NCI-H1092 (cell line): ENCODE measurements around the gene ASAP3.
A peak's percentile ranks its signal among the peaks of the same experiment; 100 is the strongest.

ENCODE experiments used
- DNase-seq: peaks from one replicate; lab custom pipeline; 2025; lab: John Stamatoyannopoulos, UW

The ASAP3 gene

GRCh38 chr1:23449306-23449705 is 34.7 kb downstream of the ASAP3 start:
- DNase-seq, result no peak

GRCh38 chr1:23448846-23449245 is 35.1 kb downstream of the ASAP3 start:
- DNase-seq, result no peak

DNA sequence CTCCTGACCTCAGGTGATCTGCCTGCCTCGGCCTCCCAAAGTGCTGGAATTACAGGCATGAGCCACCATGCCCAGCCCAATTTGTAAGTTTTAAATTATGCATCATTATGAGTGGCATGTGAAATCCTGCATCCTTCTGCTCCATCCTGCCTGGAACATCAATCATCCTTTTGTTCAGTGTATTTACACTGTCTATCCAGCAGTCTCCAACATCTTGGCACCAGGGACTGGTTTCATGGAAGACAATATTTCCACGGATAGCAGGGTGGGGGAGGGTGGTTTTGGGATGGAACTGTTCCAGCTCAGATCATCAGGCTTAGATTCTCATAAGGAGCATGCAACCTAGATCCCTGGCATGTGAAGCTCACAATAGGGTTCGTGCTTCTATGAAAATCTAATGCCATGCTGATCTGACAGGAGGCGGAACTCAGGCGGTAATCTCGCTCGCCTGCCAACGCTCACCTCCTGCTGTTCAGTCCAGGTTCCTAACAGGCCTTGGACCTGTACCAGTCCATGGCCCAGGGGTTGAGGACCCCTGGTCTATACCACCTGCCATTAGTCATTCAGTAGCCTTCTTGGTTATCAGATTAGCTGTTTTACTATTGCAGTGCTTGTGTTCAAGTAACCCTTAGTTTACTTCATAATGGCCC is 37.2 kb downstream of the ASAP3 start:
- peak; percentile 30 for DNase-seq

GRCh38 chr1:23444596-23445390 is 39.2 kb downstream of the ASAP3 start:
- no peak for DNase-seq

- no peak for DNase-seq
Measured at GRCh38 chr1:23444104-23444533, 39.9 kb downstream of the ASAP3 start.

DNA sequence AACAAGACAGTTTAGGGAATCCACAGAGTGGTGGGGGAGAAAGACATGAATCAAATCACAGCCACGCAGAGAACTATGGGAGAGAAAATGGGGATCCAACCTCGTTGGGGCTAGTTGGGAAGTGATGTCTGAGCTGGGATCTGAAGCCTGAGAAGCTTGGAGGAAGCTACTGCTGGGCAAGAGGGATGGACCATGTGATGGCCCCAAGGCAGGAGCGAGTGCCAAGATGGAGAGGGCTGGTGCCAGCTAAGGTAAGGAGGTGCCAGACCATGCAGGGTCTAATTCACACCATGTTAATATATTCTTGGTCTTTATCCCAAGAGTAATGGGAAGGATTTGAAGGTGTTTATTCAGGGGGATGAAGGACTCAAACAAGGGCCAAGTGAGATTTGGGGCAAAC is 41.2 kb downstream of the ASAP3 start:
- no peak for DNase-seq

GRCh38 chr1:23441446-23442148 is 42.4 kb downstream of the ASAP3 start:
- DNase-seq, result no peak

DNA sequence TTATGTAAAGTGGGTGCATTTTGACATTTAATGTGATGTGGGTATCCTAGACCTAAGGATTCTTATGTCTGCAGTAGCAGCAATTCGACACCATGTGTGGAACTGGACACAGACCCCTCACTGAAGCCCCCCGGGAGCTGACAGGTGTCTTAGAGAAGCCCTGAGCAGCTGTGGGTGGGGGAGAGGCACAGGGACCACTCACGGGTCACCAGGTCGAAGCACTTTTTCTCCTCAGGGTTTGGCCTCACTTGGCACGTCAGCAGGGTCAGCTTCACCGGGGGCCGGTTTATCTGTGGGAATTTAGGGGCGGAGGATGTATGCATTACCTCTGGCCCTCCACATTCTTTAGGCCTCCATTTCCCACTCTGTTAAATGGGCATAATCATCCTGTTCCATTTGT is 45.4 kb downstream of the ASAP3 start:
- DNase-seq, result no peak

DNA sequence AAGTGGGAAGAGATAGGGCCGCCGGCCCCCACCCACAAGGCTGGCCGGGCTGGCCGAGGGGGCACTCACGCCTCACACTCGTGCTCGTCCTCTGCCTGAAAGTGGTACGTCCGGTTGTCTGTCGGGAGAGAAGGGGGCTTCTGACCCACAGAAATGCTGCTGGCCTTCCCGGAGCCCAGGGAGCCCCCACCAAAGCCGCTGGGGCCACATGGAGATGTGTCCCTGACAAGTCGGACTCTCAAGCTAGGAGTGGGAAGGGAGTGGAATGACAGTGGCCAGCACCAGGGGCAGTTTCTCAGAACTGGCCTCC is 46.7 kb downstream of the ASAP3 start:
- no peak for DNase-seq

DNA sequence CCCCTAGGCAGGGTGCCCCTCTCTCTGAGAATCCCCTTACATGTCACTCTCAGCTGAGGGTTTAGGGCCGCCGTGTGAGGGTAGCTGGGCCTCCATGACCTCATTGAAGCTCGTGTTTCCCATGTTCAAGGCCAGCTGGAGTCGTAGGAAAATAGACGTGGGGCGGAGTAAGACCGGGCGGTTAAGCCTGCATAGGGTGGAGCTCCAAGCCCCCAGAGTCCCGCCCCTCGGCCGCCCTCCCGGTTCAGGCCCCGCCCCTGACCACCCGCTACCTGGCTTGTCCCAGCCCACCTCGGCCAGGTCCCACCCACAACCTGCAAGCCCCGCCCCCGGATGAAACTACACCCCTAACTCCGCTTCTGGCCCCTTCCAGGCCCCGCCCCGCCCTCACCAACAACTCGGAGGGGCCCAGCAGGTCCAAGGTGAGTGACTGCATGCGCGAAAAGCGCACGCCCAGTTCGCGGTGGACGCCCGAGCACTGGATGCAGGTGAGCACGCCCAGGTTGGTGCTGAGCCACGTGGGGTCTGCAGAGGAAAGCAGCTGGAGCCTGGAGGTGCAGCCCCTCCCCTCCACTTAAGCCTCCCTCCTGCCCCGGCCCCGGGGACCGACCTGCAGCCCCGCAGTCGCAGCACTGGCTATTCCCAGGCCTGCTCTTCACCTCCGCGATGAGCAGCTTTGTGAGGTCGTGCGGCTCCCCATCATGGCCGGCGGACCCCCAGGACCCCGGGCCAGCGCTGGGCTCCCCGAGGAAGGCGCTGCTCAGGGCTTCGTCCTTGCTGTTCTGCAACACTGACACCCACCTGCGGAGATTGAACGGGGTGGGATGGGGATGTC is 47.2 kb downstream of the ASAP3 start:
- no peak for DNase-seq

- no peak for DNase-seq
Measured at GRCh38 chr1:23434260-23434775, 49.7 kb downstream of the ASAP3 start.

DNA sequence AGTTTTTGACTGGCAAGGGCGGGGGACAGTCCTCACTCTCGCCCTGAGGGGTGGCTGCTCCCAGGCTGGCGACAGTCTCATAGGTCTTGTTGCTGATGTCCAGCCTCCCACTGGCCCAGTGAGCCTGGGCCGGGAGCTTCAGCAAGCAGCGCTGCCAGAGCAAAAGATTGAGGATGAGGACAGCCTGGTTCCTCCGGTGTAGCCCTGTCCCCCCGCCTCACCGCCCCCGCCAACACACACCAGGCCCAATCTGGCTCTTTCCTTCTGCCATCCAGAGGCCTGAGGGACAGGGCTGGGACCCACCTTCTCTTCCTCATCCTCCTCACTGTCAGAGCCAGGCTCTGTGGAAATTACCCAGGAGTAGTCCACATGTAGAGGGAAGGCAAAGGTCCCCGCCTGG is 50.9 kb downstream of the ASAP3 start:
- DNase-seq, result no peak

- no peak for DNase-seq
Measured at GRCh38 chr1:23431431-23431830, 52.5 kb downstream of the ASAP3 start.

DNA sequence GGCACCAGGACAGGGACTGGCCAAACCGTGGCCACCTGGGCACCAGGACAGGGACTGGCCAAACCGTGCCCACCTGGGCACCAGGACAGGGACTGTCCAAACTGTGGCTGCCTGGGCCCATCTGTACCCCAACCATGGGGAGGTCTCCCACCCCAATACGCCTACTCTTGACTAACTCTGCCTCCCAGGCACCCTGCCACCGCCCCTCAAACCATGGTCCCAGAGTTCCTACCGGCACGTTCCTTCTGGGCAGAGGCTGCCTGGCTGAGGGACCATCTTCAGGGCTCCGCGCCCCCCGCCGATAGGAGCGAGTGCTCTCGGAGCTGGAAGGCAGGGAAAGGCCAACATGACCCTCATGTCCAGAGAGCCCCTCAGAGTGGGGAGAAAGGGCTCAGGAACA is 53.2 kb downstream of the ASAP3 start:
- DNase-seq, result no peak

- no peak for DNase-seq
Measured at GRCh38 chr1:23428136-23428905, 55.7 kb downstream of the ASAP3 start.

DNA sequence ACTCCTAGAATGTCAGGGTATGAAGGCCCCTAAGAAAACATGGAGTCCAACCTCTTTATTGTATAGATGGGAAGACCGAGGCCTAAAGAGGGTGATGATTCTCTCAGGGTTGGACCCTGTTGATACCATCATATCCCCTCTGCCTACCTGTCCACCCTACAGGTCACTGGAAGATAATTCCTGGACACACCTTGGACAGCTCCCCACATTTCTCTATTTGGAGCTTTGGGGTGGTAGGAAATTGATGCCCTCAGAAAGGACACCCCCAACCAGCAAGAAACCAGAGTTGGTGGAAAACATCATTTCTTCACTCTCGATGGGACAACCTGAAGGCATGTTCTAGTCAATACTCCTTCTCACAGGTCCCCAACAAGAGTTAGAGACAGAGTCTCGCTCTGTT is 56.4 kb downstream of the ASAP3 start:
- no peak for DNase-seq

GRCh38 chr1:23426828-23427227 is 57.2 kb downstream of the ASAP3 start:
- no peak for DNase-seq

- no peak for DNase-seq
Measured at GRCh38 chr1:23425193-23425494, 58.8 kb downstream of the ASAP3 start.

DNA sequence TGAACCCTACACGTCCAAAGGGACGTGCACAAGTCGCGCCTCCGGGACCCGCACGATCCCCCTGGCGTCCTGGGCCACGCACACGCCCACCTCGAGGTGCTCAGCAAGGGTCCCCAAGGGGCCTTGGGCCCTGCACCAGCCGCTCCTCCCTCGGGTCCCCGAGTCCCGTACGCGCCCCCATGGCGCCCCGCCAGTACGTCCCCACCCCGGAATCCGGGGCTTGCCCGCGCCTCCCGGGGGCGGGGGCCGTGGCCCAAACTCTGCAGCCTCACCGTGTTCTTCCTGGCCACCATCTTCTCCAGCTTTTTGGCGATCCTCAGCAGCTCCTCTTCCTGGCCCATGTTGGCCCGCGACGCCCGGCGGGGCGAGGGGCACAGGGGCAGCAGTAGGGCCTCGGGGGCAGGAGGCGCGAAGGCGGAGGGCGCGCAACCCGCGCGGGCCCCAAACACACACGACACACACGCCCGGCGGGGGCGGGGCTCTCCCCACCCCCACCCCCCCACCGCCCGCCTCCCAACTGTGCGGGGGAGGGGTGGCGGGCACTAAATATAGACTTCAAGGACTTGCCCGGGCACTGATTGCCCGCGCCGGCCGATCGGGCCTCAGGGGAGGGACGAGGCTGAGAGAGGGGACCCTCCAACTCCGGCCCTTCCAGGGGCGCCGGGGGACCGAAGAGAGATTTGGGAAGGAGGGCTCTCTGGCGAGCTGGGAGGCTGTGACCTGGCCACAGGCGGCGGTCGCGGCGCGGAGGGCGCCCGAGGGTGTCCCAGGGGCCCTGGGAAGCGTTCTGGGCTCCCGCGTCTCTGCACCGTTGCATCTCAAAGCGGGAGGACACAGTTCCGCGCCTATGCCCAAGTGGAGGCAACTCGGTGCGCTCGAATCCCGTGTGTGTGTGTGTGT is 59.4 kb downstream of the ASAP3 start, which contains the start of gene TCEA3:
TCEA3 (minus strand) TSS at position 456 of the 900 bp plus-strand sequence; CDS start at position 341, 115 bp downstream.
- DNase-seq, result no peak
